ENCODE results near the gene PDE7B.

DNA sequence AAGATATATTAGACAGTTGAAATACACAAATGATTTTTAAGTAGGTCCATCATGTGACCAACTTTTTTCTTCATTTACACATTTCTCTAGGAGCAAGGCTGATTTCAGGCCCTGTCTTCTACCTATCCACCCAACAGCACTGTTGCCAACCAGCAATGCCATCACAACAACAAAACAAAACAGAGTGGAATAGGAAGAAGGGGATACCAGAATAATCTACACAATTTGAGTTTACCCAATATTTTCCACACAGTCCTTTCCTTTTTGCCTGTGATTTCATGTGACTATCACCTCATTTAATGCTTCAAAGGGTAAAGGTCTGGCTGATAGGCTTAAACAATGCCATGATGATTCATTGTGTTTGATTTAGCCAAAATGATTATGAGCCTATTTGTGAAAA is 303.7 kb downstream of the PDE7B start:
- TF ChIP-seq GATA2 (IDR thresholded peaks at IDR 0.05; ENCODE audit: low read depth, low read length) (no peak), GATA3 (IDR thresholded peaks at IDR 0.05; ENCODE audit: low read depth, low read length) (no peak)
